Measurements from ENCODE around the gene CDCA8.
A peak's percentile ranks its signal among the peaks of the same experiment; 100 is the strongest.

CDCA8 gene

DNA sequence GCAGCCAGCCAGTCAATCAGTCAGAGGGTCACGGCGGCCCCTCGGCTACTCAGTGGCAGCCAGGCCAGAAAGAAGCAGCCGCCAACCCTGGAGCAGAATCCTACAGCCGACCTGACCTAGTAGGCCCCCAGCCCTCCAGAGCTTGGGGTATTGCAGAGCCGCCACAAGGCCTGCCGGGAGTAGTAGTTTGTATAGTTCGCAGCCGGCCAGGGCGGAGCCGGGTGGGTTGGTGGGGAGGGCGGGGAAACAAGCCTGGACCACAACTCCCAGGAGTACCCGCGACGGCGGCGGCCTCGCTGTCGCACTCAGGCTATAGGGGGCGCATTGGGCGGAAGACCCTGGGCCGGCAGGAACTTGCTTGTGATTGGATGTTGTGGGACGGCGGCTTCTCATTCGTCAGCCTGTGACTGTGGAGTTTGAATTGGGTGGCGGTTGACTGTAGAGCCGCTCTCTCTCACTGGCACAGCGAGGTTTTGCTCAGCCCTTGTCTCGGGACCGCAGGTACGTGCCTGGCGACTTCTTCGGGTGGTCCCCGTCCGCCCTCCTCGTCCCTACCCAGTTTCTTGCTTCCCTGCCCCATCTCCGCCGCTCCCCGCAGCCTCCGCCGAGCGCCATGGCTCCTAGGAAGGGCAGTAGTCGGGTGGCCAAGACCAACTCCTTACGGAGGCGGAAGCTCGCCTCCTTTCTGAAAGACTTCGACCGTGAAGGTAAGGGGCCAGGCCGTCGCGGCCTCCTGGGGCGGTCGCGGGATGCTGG is at the start of gene CDCA8:
CDCA8 (plus strand) TSS at position 439 of the 756 bp plus-strand sequence; CDS start at position 614, 175 bp downstream.
- peak; percentile 98 for DNase-seq

- DNase-seq: no peak
Observed at GRCh38 chr1:37647281-37647680, 45.0 kb upstream of the CDCA8 start.

- DNase-seq: no peak
Observed at GRCh38 chr1:37650173-37650572, 42.1 kb upstream of the CDCA8 start.

- DNase-seq: no peak
Observed at GRCh38 chr1:37650721-37651120, 41.6 kb upstream of the CDCA8 start.

- DNase-seq: no peak
Observed at GRCh38 chr1:37651803-37652202, 40.5 kb upstream of the CDCA8 start.

GRCh38 chr1:37652976-37653375 is 39.3 kb upstream of the CDCA8 start:
- DNase-seq: no peak

DNA sequence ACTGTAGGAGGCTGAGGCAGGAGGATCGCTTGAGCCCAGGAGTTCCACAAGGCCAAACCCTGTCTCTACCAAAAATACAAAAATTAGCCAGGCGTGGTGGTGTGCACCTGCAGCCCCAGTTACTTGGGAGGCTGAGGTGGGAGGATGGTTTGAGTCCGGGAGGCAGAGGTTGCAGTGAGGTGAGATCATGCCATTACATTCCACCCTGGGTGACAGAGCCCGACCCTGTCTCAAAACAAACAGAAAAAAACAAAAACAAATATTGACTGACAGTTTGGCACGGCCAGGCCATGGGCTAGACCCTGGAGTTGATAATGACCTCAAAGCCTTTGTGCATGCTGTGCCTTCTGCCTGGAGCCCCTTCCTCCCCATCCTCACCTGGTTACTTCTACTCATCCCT is 38.4 kb upstream of the CDCA8 start:
- DNase-seq: no peak

- no peak for DNase-seq
Observed at GRCh38 chr1:37655274-37655673, 37.0 kb upstream of the CDCA8 start.

- DNase-seq: no peak
Observed at GRCh38 chr1:37656026-37656425, 36.3 kb upstream of the CDCA8 start.

DNA sequence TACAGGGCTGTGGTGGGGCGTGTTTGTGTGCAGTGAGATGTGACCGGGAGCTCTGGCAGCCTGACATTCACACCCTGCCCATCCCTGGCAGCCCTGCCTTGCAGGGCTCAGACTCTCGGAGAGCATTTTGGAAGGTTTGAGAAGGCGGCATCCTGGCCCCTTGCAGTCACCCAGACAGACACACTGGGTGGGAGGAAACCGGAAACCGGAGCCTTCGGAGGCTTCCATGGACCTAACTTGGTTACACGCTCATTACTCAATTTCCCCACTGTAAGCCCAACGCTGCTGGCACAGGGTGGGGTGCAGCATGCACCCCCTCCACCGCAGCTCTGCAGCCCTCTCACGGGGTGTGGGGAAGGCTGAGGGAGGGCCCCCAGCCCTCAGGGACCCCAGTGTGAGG is 35.4 kb upstream of the CDCA8 start:
- no peak for DNase-seq

DNA sequence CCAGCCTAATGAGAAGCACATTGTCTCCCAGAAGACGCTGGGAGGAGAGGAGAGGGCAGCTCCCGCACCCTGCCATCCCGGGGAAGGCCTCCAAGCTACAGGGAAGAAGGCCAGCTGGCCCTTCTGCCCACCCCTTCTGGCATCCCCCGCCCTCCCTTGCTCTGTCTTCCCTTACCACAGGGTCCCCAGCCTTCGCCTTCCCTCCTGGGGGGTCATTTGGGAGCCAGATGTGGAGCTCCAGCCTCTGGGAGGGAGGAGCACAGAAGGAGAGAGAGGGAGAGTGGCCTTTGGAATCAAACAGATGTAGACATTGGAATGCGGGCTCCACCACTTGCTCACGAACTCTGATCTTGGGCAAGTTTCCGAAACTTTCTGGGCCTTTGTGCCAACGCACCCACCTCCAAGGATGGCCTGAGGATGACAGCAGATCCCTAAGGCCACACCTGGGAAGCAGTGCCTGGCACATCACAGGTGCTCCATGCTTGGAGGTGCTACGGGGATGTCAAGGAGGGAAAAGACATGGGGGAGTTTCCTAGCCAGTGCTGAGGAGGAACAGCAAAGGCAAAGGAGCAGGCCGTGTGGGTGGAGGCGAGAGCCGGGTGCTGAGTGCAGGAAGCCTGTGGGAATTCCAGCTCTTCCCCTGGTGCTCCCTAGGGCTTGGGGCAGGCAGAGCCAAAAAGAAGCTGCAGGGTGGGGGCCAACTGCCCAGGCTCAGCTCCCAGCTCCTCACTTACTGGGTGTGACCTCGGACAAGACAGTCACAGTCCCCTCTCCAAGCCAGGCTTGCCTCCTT is 34.5 kb upstream of the CDCA8 start:
- no peak for DNase-seq

- no peak for DNase-seq
Observed at GRCh38 chr1:37658486-37658885, 33.8 kb upstream of the CDCA8 start.

DNA sequence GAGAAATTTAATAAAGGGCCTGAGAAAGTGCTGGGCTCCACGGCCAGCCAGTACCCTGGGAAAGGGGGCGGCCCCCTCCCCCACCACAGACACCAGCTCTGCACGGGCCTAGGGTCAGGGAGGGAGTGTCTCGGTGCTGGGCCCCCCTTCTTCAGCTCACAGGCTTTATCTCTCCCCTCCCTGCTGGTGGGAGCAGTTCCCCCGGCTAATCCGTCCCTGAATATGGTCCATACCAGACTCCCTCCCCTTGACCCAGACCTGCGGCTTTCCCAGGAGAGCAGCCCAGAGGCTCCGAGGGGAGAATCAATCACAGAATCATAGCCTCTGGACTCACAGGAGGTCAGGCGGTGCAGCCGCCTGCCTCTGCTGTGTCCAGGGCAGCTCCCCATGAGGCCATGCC is 31.7 kb upstream of the CDCA8 start:
- no peak for DNase-seq

GRCh38 chr1:37661401-37661800 is 30.9 kb upstream of the CDCA8 start:
- no peak for DNase-seq

GRCh38 chr1:37662031-37662755 is 30.1 kb upstream of the CDCA8 start:
- DNase-seq: no peak

- DNase-seq: no peak
Observed at GRCh38 chr1:37663426-37664000, 28.8 kb upstream of the CDCA8 start.

DNA sequence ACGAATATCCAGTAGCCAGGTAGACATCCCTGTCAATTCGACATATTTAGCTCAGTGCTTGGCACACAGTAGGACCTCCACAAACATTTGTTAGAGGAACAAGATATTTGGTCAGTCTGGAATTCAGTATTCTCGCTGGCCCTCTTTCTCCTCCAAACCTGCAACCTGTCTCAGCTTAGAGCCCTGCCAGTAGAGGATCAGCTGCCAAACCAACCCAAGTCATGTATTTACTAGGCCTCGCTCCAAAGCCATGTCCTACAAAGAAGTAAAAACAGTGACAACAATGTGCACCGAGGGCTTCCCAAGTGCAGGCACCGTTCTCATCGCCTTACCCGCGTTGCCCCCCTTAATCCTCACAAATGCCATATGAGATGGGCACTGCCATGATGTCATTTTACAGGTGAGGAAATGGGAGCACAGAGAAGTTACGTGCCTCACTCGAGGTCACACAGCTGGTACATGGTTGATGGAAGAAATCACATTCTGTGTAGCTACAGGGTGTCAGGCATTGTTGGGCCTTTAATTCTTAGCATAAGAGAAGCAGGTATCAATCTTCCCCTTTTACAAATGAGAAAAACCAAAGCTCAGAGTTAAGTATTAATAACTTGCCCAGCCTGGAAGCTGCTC is 26.0 kb upstream of the CDCA8 start:
- DNase-seq: no peak

DNA sequence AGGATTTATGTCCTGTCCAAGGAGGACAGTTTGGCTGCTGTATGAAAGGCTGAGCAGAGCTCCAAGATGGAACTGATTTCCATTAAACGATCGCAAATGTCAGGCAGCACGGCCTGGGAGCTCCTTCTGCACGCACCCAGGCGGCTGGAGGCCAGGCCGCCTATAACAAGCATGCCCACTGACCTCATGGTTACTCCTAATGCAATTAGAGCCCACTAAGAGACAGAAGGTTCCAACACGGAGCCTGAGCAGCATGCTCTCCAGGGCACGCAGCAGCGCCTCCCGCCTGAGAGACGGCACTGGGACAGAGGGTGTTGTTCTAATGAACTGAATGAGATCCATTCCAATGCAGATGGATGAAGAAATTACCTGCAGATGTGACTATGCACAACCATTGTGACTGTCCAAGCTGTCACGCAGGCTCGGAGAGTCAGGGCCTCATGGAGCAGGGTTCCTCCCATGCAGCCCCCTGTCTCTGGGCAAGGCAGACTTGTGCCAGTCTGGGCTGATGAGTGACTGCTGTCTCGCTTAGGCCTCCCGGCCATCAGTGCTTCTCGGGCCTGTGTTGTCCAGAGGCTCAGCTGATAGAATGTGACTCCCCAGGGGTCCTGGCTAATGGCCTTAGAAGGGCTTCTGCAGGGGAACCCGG is 25.2 kb upstream of the CDCA8 start:
- no peak for DNase-seq

- no peak for DNase-seq
Observed at GRCh38 chr1:37670133-37670532, 22.2 kb upstream of the CDCA8 start.

DNA sequence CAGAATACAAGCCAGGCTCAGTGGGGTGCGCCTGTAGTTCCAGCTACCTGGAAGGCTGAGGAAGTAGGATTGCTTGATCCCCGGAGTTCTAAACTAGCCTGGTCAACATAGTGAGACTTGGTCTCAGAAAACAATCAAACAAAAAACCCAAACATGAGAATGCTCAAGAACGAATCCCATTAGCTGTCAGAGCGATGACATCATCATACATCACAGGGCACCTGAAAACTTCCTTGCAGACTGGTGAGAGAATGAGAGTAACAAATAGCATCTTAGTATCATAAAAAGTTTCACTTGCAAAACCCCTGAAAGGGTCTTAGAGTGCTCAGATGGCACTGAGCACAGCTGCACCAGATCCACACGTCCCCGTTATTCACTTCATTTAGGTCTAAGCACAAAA is 21.1 kb upstream of the CDCA8 start:
- DNase-seq: no peak

DNA sequence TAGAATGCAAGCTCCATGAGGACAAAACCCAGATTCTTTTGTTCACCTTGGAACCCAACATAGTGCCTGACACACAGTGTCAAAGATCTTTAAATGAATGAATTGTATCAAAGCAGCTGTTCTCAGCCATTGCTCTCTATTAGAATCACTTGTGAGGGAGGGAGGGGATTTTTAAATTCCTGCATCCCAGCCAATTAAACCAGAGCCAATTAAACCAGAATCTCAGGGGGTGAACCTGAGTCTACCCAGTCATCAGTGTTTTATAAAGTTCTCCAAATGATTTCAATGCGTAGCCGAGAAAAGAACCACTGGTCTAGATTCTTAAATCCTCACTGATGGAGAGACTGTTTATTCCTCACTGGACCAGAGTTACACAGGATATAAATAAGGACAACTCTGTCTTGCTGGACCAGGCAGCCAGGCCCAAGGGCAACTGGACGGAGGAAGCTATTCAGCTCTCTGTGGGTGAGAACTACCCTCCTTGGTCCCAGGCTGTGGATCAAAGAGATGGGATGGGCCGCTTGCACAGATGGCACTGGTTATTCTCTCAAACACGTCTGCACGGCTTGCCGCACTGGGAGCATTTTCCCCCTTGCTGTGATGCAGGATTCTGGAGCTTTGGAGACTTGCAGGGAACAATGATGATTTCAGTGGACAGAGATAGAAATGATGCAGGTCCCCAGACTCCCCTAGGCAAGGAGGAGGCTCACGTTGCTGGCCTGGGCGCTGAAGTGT is 20.0 kb upstream of the CDCA8 start:
- DNase-seq: no peak

GRCh38 chr1:37673920-37674319 is 18.4 kb upstream of the CDCA8 start:
- DNase-seq: peak; percentile 37
